WERI-Rb-1 (cell line): ENCODE results near the gene ADAMTS2.

Experiments
- DNase-seq: peaks from one replicate; pipeline ENCODE4 v3.0.0-alpha.2; 2020
- H3K27ac ChIP-seq: fragments of 250-450 bp; sonication (Bioruptor Pico); 2 replicates; pipeline ENCODE4 v1.5.1; 2020; ENCODE audit warnings: mild to moderate bottlenecking, moderate library complexity
- H3K27me3 ChIP-seq: fragments of 250-450 bp; sonication (Bioruptor Pico); 2 replicates; pipeline ENCODE4 v1.5.1; 2021; ENCODE audit warnings: mild to moderate bottlenecking, low read depth, moderate library complexity; ENCODE audit not compliant: insufficient read depth, severe bottlenecking
- H3K36me3 ChIP-seq: fragments of 250-450 bp; sonication (Bioruptor Pico); 2 replicates; pipeline ENCODE4 v1.5.1; 2020; ENCODE audit warnings: mild to moderate bottlenecking, moderate library complexity
- H3K4me3 ChIP-seq: 2 replicates; pipeline ENCODE4 v1.5.1; 2011; ENCODE audit warnings: low read depth, mild to moderate bottlenecking, control low read depth, low read length
- H3K9me3 ChIP-seq: fragments of 250-450 bp; sonication (Bioruptor Pico); 2 replicates; pipeline ENCODE4 v1.5.1; 2021; ENCODE audit warnings: mild to moderate bottlenecking, moderate library complexity; ENCODE audit not compliant: severe bottlenecking
- CTCF ChIP-seq: IDR thresholded peaks from 2 replicates; pipeline ENCODE4 v1.5.1; 2011; ENCODE audit warnings: low read depth, mild to moderate bottlenecking, control low read depth, inconsistent platforms, low read length

Gene ADAMTS2

DNA sequence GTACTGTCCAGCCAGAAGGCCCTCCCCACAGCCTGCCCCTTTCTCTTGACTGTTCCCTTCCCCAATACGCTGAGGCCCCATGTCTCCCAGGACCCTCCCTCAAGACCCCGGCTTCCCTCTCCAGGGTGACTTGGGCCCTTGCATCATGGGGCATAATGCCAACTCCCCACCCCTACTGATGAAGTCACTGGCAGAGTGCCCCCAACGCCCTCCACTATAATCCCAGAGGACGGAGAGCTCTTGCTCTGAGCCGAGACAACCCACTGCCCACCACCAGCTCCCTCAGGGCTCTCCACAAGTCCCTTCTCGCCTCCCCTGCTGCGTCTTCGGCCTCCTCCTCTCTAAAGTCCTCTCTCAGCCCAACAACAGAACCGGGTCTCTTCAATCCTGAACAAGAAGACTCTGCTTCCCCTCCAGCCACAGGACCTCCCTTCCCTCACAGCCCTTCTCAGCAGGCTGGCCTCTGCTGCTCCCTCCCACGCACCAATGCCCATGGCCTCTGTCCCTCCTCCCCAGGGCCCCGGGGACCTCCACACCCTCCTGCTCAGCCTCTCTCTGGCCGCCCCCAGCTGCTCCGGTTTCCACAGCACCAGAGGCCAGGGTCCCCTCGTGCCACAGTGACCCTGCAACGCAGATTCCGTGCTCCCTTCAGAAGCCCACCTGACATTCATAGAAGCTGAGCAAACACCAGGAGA, 47.6 kb downstream of the ADAMTS2 start:
- Histone ChIP-seq H3K36me3 (no peaks in the 10 kb centered on the region), H3K27me3 (no peaks in the 10 kb centered on the region), H3K4me3 (no peak overlapping the region), H3K9me3 (no peaks in the 10 kb centered on the region), H3K27ac (no peak overlapping the region)
- DNase-seq = no peak
- TF ChIP-seq CTCF = no peak

DNA sequence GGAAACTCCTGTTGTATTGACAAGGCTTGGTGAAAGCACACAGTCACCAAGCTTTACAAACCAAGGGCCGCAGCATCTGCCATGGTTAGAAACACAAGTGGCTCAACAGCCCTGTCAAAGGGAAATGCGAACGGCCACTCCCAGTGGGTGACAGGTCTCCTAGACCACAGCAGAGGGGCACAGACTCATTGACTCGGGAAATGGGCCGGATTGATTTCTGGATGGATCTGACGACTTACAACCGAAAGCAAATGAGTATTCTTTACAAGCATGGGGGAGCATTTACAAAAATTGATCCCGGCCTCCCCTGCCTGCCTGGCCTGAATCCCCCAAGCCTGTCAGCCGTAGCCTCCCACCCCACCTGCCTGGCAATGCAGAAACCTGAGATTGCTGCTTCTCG, 48.2 kb downstream of the ADAMTS2 start:
- no peak for TF ChIP-seq CTCF
- Histone ChIP-seq H3K27me3 (no peaks in the 10 kb centered on the region), H3K9me3 (no peaks in the 10 kb centered on the region), H3K36me3 (no peaks in the 10 kb centered on the region), H3K27ac (no peak overlapping the region), H3K4me3 (no peak overlapping the region)
- DNase-seq = no peak

GRCh38 chr5:179296150-179296821, 49.0 kb downstream of the ADAMTS2 start:
- Histone ChIP-seq H3K36me3 (no peaks in the 10 kb centered on the region), H3K4me3 (no peak overlapping the region), H3K27me3 (no peaks in the 10 kb centered on the region), H3K27ac (no peak overlapping the region), H3K9me3 (no peaks in the 10 kb centered on the region)
- TF ChIP-seq CTCF = no peak
- no peak for DNase-seq

GRCh38 chr5:179295778-179296149, 49.5 kb downstream of the ADAMTS2 start:
- no peak overlapping the region for H3K27ac ChIP-seq
- H3K9me3 ChIP-seq = no peaks in the 10 kb centered on the region
- no peak for TF ChIP-seq CTCF
- no peak for DNase-seq
- no peaks in the 10 kb centered on the region for H3K27me3 ChIP-seq
- no peaks in the 10 kb centered on the region for H3K36me3 ChIP-seq
- H3K4me3 ChIP-seq = no peak overlapping the region

- Histone ChIP-seq H3K36me3 (no peaks in the 10 kb centered on the region), H3K9me3 (no peaks in the 10 kb centered on the region), H3K27ac (no peak overlapping the region), H3K4me3 (no peak overlapping the region), H3K27me3 (no peaks in the 10 kb centered on the region)
- TF ChIP-seq CTCF = no peak
- DNase-seq = no peak
Observed at GRCh38 chr5:179294891-179295777, 50.1 kb downstream of the ADAMTS2 start.
